HG02623 (cell line): ENCODE measurements around the gene TSPAN14.

ENCODE experiments used
- ATAC-seq: cut with Tn5 transposase; IDR thresholded peaks from one replicate; pipeline ENCODE4 v1.9.1; 2021; ENCODE audit warnings: moderate library complexity; ENCODE audit not compliant: unreplicated experiment

TSPAN14 gene

GRCh38 chr10:80502621-80503583 is 48.8 kb downstream of the TSPAN14 start:
- no peak for ATAC-seq

GRCh38 chr10:80503584-80504157 is 49.6 kb downstream of the TSPAN14 start:
- no peak for ATAC-seq

GRCh38 chr10:80504158-80504811 is 50.2 kb downstream of the TSPAN14 start:
- no peak for ATAC-seq

- ATAC-seq, result no peak
Measured at GRCh38 chr10:80504897-80505465, 50.9 kb downstream of the TSPAN14 start.

- no peak for ATAC-seq
Measured at GRCh38 chr10:80506189-80506575, 52.1 kb downstream of the TSPAN14 start.

- no peak for ATAC-seq
Measured at GRCh38 chr10:80506836-80507487, 52.9 kb downstream of the TSPAN14 start.

GRCh38 chr10:80509108-80509402 is 54.9 kb downstream of the TSPAN14 start:
- no peak for ATAC-seq

- ATAC-seq, result no peak
Measured at GRCh38 chr10:80509403-80510161, 55.5 kb downstream of the TSPAN14 start.

- no peak for ATAC-seq
Measured at GRCh38 chr10:80512031-80512526, 58.0 kb downstream of the TSPAN14 start.

DNA sequence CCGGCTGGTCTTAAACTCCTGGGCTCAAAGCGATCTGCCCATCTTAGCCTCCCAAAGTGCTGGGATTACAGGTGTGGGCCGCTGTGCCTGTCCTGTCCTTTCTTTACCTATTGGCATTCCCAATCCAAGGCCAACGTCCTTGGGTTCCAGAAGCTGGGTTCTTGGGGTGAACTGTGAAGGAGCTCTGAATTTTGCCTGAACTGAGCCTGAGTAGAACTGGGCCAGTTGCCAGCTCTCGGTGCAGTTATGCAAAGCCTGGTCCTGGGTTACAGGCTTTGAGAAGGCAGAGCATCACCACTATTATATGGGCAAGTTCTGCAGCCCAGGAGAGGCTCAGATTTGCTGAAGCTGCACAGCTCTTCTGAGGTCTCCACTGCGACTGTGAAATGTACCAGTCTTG is 59.0 kb downstream of the TSPAN14 start:
- ATAC-seq, result no peak

GRCh38 chr10:80515511-80515910 is 61.4 kb downstream of the TSPAN14 start:
- ATAC-seq, result no peak

DNA sequence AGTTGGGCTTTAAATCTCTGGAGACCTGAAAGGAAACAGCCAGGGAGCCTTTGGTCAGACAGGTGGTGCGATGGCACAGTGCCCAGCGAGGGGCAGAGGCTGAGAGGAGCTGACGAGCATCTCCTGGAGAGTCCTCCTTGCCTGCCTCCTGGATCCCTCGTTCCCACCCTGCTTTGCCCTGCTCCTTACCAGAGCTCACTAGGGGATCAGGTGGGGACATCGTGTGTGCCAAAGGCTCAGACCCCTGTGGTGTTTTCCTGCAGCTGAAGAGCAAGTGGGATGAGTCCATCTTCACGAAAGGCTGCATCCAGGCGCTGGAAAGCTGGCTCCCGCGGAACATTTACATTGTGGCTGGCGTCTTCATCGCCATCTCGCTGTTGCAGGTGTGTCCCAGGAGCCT is 61.8 kb downstream of the TSPAN14 start:
- ATAC-seq, result no peak

- no peak for ATAC-seq
Measured at GRCh38 chr10:80516506-80517075, 62.5 kb downstream of the TSPAN14 start.

GRCh38 chr10:80517416-80518142 is 63.5 kb downstream of the TSPAN14 start:
- ATAC-seq, result no peak

- no peak for ATAC-seq
Measured at GRCh38 chr10:80518143-80518806, 64.2 kb downstream of the TSPAN14 start.

DNA sequence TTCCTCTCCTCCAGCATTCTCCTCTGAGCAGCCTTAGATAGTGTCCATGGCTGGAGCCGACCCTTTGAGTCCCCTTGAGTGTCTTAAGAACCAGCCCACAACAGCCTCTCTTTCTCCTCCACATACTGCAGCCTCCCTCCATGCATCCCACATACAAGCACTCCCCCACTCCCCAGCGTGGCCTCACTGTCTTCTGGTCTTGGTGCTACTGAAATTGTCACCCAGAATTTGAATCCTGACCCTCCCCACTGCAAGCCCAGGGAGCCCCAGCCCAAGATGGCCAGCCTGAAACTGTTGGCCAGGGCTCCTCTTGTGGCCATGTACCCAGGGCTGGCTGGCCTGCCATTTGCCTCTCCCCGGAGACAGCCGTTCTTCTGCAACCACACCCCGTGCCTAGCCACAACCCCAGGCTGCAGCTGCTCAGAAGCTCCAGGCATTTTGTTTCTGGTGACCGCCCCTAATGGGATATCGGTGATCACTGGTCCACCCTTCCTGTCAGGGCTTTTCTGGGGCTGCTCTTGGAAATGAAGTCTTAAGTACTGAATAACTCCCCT is 64.8 kb downstream of the TSPAN14 start:
- no peak for ATAC-seq

- no peak for ATAC-seq
Measured at GRCh38 chr10:80519936-80520650, 66.0 kb downstream of the TSPAN14 start.
